ENCODE measurements around the gene SEC24D.

DNA sequence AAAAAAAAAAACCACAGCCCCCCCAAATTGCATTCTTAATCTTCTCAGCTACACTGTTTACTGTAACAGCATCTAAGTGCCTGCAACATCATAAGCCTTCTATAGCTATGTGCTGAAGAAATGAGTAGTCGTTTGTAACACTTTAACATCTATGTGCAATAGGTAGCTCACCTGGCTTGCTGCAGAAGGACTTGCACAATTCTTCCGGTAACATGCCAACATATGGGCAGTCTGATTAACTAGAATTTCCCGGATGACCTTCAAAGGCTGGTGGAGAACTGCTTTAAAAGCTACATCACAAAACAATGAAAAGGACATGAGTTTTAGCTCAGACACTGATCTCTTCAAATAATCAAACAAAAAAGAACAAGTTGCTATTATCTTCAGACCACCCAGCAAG, 97.8 kb downstream of the SEC24D start:
- no peak for TF ChIP-seq CTCF (IDR thresholded peaks at IDR 0.05)
- TF ChIP-seq EZH2 (IDR thresholded peaks at IDR 0.05), result no peak
- TF ChIP-seq EZH2phosphoT487 (IDR thresholded peaks at IDR 0.05), result no peak

Measured in neural progenitor cell (in vitro differentiated cells).